SK-N-SH treated with all-trans-retinoic acid at 6 μM for 48 hours (cell line): ENCODE results near the gene YWHAB.

Experiments
- ARNTL ChIP-seq: fragments of 450-650 bp; formaldehyde crosslinking; IDR thresholded peaks from 2 replicates; pipeline ENCODE4 v1.5.0; 2020; ENCODE audit warnings: low read depth, mild to moderate bottlenecking, moderate library complexity, borderline replicate concordance
- BACH2 ChIP-seq: fragments of 250-450 bp; sonication (Bioruptor Pico); IDR thresholded peaks from 2 replicates; pipeline ENCODE4 v1.9.0; 2021; ENCODE audit warnings: mild to moderate bottlenecking, borderline replicate concordance
- GLIS3 ChIP-seq: fragments of 250-450 bp; sonication (Bioruptor Pico); IDR thresholded peaks from 2 replicates; pipeline ENCODE4 v1.5.0; 2020; ENCODE audit warnings: mild to moderate bottlenecking, moderate library complexity
- OSR1 ChIP-seq: fragments of 250-450 bp; sonication (Bioruptor Pico); IDR thresholded peaks from 2 replicates; pipeline ENCODE4 v1.8.0; 2022; ENCODE audit warnings: moderate library complexity, mild to moderate bottlenecking, inconsistent platforms
- RARB ChIP-seq: fragments of 250-450 bp; sonication (Bioruptor Pico); IDR thresholded peaks from 2 replicates; pipeline ENCODE4 v1.8.0; 2021; ENCODE audit warnings: mild to moderate bottlenecking, moderate library complexity
- TOX ChIP-seq: fragments of 250-450 bp; sonication (Bioruptor Pico); IDR thresholded peaks from 2 replicates; pipeline ENCODE4 v1.8.0; 2021; ENCODE audit warnings: mild to moderate bottlenecking, moderate library complexity, borderline replicate concordance
- ZC3H10 ChIP-seq: fragments of 250-450 bp; sonication (Bioruptor Pico); IDR thresholded peaks from 2 replicates; pipeline ENCODE4 v1.5.1; 2021; ENCODE audit warnings: mild to moderate bottlenecking, moderate library complexity
- ZFP3 ChIP-seq: fragments of 250-450 bp; sonication (Bioruptor Pico); IDR thresholded peaks from 2 replicates; pipeline ENCODE4 v1.5.0; 2020; ENCODE audit warnings: mild to moderate bottlenecking, moderate library complexity
- ZFP30 ChIP-seq: fragments of 450-650 bp; formaldehyde crosslinking; IDR thresholded peaks from 2 replicates; pipeline ENCODE4 v1.5.0; 2022; ENCODE audit warnings: mild to moderate bottlenecking, moderate library complexity
- ZNF565 ChIP-seq: fragments of 450-650 bp; formaldehyde crosslinking; conservative IDR thresholded peaks from 2 replicates; pipeline ENCODE4 v1.5.0; 2020; ENCODE audit warnings: low read depth, mild to moderate bottlenecking, moderate library complexity
- TF ChIP-seq, protein P1 (sequence below): fragments of 250-450 bp; sonication (Bioruptor Pico); IDR thresholded peaks from 2 replicates; pipeline ENCODE4 v1.5.1; 2020; ENCODE audit warnings: low read depth, mild to moderate bottlenecking, moderate library complexity
- TF ChIP-seq, protein P2 (sequence below): fragments of 250-450 bp; sonication (Bioruptor Pico); IDR thresholded peaks from 2 replicates; pipeline ENCODE4 v1.8.0; 2021; ENCODE audit warnings: low read depth, mild to moderate bottlenecking, moderate library complexity, borderline replicate concordance
- TF ChIP-seq, protein P3 (sequence below): fragments of 250-450 bp; sonication (Bioruptor Pico); IDR thresholded peaks from 2 replicates; pipeline ENCODE4 v1.8.0; 2020; ENCODE audit warnings: mild to moderate bottlenecking, moderate library complexity, borderline replicate concordance

DNA sequence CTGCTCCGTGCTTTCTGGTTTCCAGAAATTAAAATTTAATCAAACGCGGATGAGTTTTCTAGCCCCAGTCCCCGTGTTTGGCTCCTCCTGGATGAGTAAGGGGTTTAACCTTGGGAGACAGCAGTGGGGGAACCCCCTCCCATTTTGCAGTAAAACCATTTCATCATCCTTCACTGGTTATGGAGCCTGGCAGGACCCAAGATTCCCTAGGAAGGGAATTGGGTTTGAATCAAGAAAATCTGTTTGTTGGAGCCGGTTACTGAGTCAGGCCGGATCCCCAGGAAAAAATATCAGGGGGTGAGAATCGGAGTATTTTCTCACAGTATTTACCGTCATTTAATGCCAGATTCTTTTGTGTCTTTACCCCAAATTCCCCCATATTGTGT, 754 bp downstream of the YWHAB start:
- TF ChIP-seq ZC3H10 = no peak
- no peak for TF ChIP-seq TOX
- TF ChIP-seq RARB (CRISPR knock-in tag) = no peak
- no peak for TF ChIP-seq OSR1 (CRISPR knock-in tag)
- TF ChIP-seq, protein P1, sequence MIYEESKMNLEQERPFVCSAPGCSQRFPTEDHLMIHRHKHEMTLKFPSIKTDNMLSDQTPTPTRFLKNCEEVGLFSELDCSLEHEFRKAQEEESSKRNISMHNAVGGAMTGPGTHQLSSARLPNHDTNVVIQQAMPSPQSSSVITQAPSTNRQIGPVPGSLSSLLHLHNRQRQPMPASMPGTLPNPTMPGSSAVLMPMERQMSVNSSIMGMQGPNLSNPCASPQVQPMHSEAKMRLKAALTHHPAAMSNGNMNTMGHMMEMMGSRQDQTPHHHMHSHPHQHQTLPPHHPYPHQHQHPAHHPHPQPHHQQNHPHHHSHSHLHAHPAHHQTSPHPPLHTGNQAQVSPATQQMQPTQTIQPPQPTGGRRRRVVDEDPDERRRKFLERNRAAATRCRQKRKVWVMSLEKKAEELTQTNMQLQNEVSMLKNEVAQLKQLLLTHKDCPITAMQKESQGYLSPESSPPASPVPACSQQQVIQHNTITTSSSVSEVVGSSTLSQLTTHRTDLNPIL (CRISPR knock-in tag) = no peak
- no peak for TF ChIP-seq ZFP3 (CRISPR knock-in tag)
- TF ChIP-seq ARNTL (CRISPR knock-in tag) = no peak
- TF ChIP-seq, protein P2, sequence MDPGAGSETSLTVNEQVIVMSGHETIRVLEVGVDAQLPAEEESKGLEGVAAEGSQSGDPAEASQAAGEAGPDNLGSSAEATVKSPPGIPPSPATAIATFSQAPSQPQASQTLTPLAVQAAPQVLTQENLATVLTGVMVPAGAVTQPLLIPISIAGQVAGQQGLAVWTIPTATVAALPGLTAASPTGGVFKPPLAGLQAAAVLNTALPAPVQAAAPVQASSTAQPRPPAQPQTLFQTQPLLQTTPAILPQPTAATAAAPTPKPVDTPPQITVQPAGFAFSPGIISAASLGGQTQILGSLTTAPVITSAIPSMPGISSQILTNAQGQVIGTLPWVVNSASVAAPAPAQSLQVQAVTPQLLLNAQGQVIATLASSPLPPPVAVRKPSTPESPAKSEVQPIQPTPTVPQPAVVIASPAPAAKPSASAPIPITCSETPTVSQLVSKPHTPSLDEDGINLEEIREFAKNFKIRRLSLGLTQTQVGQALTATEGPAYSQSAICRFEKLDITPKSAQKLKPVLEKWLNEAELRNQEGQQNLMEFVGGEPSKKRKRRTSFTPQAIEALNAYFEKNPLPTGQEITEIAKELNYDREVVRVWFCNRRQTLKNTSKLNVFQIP = no peak
- TF ChIP-seq BACH2 = no peak
- TF ChIP-seq ZFP30 (CRISPR knock-in tag) = no peak
- TF ChIP-seq ZNF565 (CRISPR knock-in tag) = no peak
- TF ChIP-seq, protein P3, sequence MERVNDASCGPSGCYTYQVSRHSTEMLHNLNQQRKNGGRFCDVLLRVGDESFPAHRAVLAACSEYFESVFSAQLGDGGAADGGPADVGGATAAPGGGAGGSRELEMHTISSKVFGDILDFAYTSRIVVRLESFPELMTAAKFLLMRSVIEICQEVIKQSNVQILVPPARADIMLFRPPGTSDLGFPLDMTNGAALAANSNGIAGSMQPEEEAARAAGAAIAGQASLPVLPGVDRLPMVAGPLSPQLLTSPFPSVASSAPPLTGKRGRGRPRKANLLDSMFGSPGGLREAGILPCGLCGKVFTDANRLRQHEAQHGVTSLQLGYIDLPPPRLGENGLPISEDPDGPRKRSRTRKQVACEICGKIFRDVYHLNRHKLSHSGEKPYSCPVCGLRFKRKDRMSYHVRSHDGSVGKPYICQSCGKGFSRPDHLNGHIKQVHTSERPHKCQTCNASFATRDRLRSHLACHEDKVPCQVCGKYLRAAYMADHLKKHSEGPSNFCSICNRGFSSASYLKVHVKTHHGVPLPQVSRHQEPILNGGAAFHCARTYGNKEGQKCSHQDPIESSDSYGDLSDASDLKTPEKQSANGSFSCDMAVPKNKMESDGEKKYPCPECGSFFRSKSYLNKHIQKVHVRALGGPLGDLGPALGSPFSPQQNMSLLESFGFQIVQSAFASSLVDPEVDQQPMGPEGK (CRISPR knock-in tag) = no peak
- TF ChIP-seq GLIS3 (CRISPR knock-in tag) = no peak
